Neuronal stem cell (in vitro differentiated cells): ENCODE results near the gene SLC25A11.
A peak's percentile ranks its signal among the peaks of the same experiment; 100 is the strongest.
"Not testable (repeated sequence)": the region's sequence is repeated elsewhere in the genome, so short reads cannot be mapped to it uniquely, and the experiment has no call there.

Source experiments
- DNase-seq: peaks from one replicate; pipeline ENCODE4 v3.0.0-alpha.2; 2013; ENCODE audit warnings: low spot score
- H2AFZ ChIP-seq: one replicate; pipeline ENCODE4 v1.6.1; 2013; ENCODE audit warnings: mild to moderate bottlenecking, low read length, inconsistent platforms
- H2AK5ac ChIP-seq: 2 replicates; pipeline ENCODE4 v1.6.1; 2013; ENCODE audit warnings: low read depth, mild to moderate bottlenecking, inconsistent platforms, low read length, moderate library complexity, mixed read lengths
- H2BK120ac ChIP-seq: 2 replicates; pipeline ENCODE4 v1.6.1; 2013; ENCODE audit warnings: low read depth, mild to moderate bottlenecking, inconsistent platforms, low read length, moderate library complexity, mixed read lengths
- H2BK12ac ChIP-seq: one replicate; pipeline ENCODE4 v1.6.1; 2013; ENCODE audit warnings: low read length, inconsistent platforms
- H2BK15ac ChIP-seq: 2 replicates; pipeline ENCODE4 v1.6.1; 2013; ENCODE audit warnings: mild to moderate bottlenecking, low read length, inconsistent platforms, mixed read lengths
- H2BK5ac ChIP-seq: one replicate; pipeline ENCODE4 v1.6.1; 2013; ENCODE audit warnings: inconsistent platforms, mild to moderate bottlenecking, low read length, moderate library complexity
- H3K14ac ChIP-seq: one replicate; pipeline ENCODE4 v1.6.1; 2013; ENCODE audit warnings: low read length, inconsistent platforms
- H3K18ac ChIP-seq: 2 replicates; pipeline ENCODE4 v1.6.1; 2013; ENCODE audit warnings: low read length, inconsistent platforms
- H3K23ac ChIP-seq: 2 replicates; pipeline ENCODE4 v1.6.1; 2013; ENCODE audit warnings: low read depth, mild to moderate bottlenecking, mixed read lengths, low read length, inconsistent platforms; ENCODE audit not compliant: poor library complexity
- H3K27ac ChIP-seq: replicated peaks from 3 replicates; pipeline ENCODE4 v1.5.1; 2013; ENCODE audit warnings: low read length, inconsistent platforms
- H3K27me3 ChIP-seq, 3 experiments: 2 replicates each; pipeline ENCODE4 v1.6.1; 2013; ENCODE audit warnings: low read length in 3 of 3, mild to moderate bottlenecking in 2 of 3, inconsistent platforms in 1 of 3, low read depth in 1 of 3, mixed read lengths in 1 of 3, moderate library complexity in 1 of 3; ENCODE audit not compliant: control insufficient read depth in 3 of 3, insufficient read depth in 3 of 3
- H3K36me3 ChIP-seq, 2 donors: replicated peaks in 1 of 2; 2 replicates each; pipeline ENCODE4 v1.6.1; 2013; ENCODE audit warnings: low read length in 2 of 2; ENCODE audit not compliant: control insufficient read depth in 2 of 2, insufficient read depth in 2 of 2
- H3K4ac ChIP-seq: 2 replicates; pipeline ENCODE4 v1.6.1; 2013; ENCODE audit warnings: inconsistent platforms, mild to moderate bottlenecking, low read length, moderate library complexity
- H3K4me1 ChIP-seq, 2 donors: 1 replicate in 1 of 2; 2 replicates in 1 of 2; pipeline ENCODE4 v1.6.1; 2013; ENCODE audit warnings: low read length in 2 of 2, low read depth in 1 of 2; ENCODE audit not compliant: control insufficient read depth in 2 of 2, insufficient read depth in 1 of 2
- H3K4me2 ChIP-seq: one replicate; pipeline ENCODE4 v1.6.1; 2013; ENCODE audit warnings: mild to moderate bottlenecking, low read length, inconsistent platforms; ENCODE audit not compliant: insufficient read depth, poor library complexity, severe bottlenecking
- H3K4me3 ChIP-seq, 2 donors: 2 replicates each; pipeline ENCODE4 v1.5.1; 2013; ENCODE audit warnings: low read length in 2 of 2, mild to moderate bottlenecking in 2 of 2, inconsistent platforms in 1 of 2, moderate library complexity in 1 of 2
- H3K79me1 ChIP-seq: one replicate; pipeline ENCODE4 v1.6.1; 2013; ENCODE audit warnings: low read depth, mild to moderate bottlenecking, inconsistent platforms, low read length, moderate library complexity
- H3K9ac ChIP-seq: one replicate; pipeline ENCODE4 v1.6.1; 2013; ENCODE audit warnings: mild to moderate bottlenecking, low read depth, low read length, inconsistent platforms; ENCODE audit not compliant: poor library complexity
- H3K9me3 ChIP-seq, 2 donors: replicated peaks in 1 of 2; 2 replicates each; pipeline versions ENCODE3 to v1.6.1; 2013; ENCODE audit warnings: low read length in 2 of 2, mild to moderate bottlenecking in 2 of 2, inconsistent platforms in 1 of 2, low read depth in 1 of 2, mixed read lengths in 1 of 2, moderate library complexity in 1 of 2; ENCODE audit not compliant: control insufficient read depth in 2 of 2, insufficient read depth in 1 of 2
- H4K8ac ChIP-seq: one replicate; pipeline ENCODE4 v1.6.1; 2013; ENCODE audit warnings: low read depth, mild to moderate bottlenecking, inconsistent platforms, low read length, moderate library complexity
- H4K91ac ChIP-seq: one replicate; pipeline ENCODE4 v1.6.1; 2013; ENCODE audit warnings: low read length, low read depth, mild to moderate bottlenecking, inconsistent platforms; ENCODE audit not compliant: poor library complexity
- WGBS, 2 donors: extraction: QIAGEN DNeasy Blood & Tissue Kit; methylation state at CpG; one replicate each; pipeline ENCODE4 v1.1.7; 2013; ENCODE audit warnings: missing lambda C conversion rate in 2 of 2, mixed read lengths in 1 of 2; ENCODE audit not compliant: insufficient read length in 2 of 2, insufficient replicate concordance in 1 of 2; ENCODE audit errors: extremely low coverage in 2 of 2; 5-methylcytosine and 5-hydroxymethylcytosine counted together

Gene SLC25A11

DNA sequence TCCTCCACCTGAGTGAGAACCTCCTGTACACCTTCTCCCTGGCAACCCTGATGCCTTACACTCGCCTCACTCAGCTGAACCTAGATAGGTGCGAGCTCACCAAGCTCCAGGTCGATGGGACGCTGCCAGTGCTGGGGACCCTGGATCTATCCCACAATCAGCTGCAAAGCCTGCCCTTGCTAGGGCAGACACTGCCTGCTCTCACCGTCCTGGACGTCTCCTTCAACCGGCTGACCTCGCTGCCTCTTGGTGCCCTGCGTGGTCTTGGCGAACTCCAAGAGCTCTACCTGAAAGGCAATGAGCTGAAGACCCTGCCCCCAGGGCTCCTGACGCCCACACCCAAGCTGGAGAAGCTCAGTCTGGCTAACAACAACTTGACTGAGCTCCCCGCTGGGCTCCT lies 7.1 kb downstream of the SLC25A11 start:
- Histone ChIP-seq H3K18ac (peak overlapping the region; percentile 17), H3K23ac (no peak overlapping the region), H2BK120ac (no peak overlapping the region), H4K8ac (no peak overlapping the region), H3K4ac (no peak overlapping the region), H3K27me3 (no peaks in the 10 kb centered on the region), H3K27ac (no peak overlapping the region), H4K91ac (no peak overlapping the region), H3K4me2 (no peak overlapping the region), H2AK5ac (no peak overlapping the region), H3K4me1 (peaks cover 0 to 2% of the 10 kb centered on the region in 2 donors), H2BK15ac (no peak overlapping the region), H2BK5ac (peak overlapping the region; percentile 22), H3K79me1 (peaks cover 3% of the 10 kb centered on the region), H2BK12ac (no peak overlapping the region), H3K36me3 (peaks cover 11 to 24% of the 10 kb centered on the region in 2 donors), H3K4me3 (no peak overlapping the region), H3K9ac (peak overlapping the region; percentile 72), H3K14ac (no peak overlapping the region), H2AFZ (no peak overlapping the region), H3K9me3 (no peaks in the 10 kb centered on the region)
- DNase-seq = no peak
- WGBS, 2 donors = no CpG with 5 or more reads among the region's 12 CpGs

DNA sequence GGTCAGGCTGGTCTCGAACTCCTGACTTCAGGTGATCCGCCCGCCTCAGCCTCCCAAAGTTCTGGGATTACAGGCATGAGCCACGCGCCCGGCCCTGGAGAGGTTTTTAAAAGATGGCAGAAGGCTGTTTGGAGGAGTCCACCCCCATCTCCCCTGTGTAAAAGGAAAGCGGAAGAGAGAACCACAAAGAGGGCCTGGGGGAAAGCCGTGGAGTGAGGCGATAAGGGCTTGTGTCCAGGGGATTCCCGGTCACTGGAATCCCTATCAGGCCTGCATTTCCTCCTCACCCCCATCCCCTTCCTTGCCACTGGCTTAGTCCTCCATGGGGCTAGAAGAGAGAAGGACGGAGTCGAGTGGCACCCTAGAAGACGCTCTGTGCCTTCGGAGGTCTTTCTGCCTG lies 7.9 kb downstream of the SLC25A11 start, which contains the start of gene GP1BA:
GP1BA (plus strand) TSS at position 315 of the 400 bp plus-strand sequence. CDS start 328 bp downstream, outside the sequence.
- Histone ChIP-seq H2BK120ac (no peak within 1 kb of the TSS), H3K79me1 (no peaks in the 10 kb centered on the region), H2AK5ac (no peak within 1 kb of the TSS), H3K14ac (no peak within 1 kb of the TSS), H3K9me3 (no peaks in the 10 kb centered on the region), H3K27me3 (no peaks in the 10 kb centered on the region), H2BK5ac (peak within 1 kb of the TSS; percentile 22), H3K18ac (peak within 1 kb of the TSS; percentile 17), H2AFZ (no peak within 1 kb of the TSS), H2BK12ac (no peak within 1 kb of the TSS), H4K91ac (no peak within 1 kb of the TSS), H3K9ac (peak within 1 kb of the TSS; percentile 78), H3K4ac (no peak within 1 kb of the TSS), H2BK15ac (no peak within 1 kb of the TSS), H3K4me2 (no peak within 1 kb of the TSS), H3K27ac (no peak within 1 kb of the TSS), H3K36me3 (peaks cover 5 to 16% of the 10 kb centered on the region in 2 donors), H3K23ac (no peak within 1 kb of the TSS), H3K4me3 (no peak within 1 kb of the TSS), H4K8ac (no peak within 1 kb of the TSS), H3K4me1 (peaks cover 0 to 2% of the 10 kb centered on the region in 2 donors)
- no CpG with 5 or more reads among the region's 14 CpGs for WGBS, 2 donors
- no peak for DNase-seq

DNA sequence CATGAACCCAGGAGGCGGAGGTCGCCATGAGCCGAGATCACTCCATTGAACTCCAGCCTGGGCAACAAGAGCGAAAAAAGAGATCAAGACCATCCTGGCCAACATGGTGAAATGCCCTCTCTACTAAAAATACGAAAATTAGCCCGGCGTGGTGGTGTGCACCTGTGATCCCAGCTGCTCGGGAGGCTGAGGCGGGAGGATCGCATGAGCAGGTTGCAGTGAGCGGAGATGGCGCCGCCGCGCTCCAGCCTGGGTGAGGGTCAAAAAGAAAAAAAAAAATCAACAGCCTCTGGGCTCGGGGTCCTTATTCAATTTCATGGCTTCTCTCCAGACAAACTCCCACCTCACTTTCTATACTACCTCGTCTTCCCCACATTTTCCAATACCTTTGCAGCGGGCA lies 11.0 kb downstream of the SLC25A11 start:
- no peak overlapping the region for H2AFZ ChIP-seq
- no peak overlapping the region for H2BK5ac ChIP-seq
- no peaks in the 10 kb centered on the region for H3K36me3 ChIP-seq
- H3K9ac ChIP-seq = no peak overlapping the region
- no peak overlapping the region for H2BK15ac ChIP-seq
- H3K4me1 ChIP-seq = no peaks in the 10 kb centered on the region
- no peak overlapping the region for H3K27ac ChIP-seq
- H4K8ac ChIP-seq = no peak overlapping the region
- H3K4ac ChIP-seq = no peak overlapping the region
- H3K4me2 ChIP-seq = no peak overlapping the region
- no peak overlapping the region for H3K23ac ChIP-seq
- no peak overlapping the region for H3K18ac ChIP-seq
- H3K79me1 ChIP-seq = no peaks in the 10 kb centered on the region
- H4K91ac ChIP-seq = no peak overlapping the region
- H2BK12ac ChIP-seq = no peak overlapping the region
- H3K14ac ChIP-seq = no peak overlapping the region
- H3K4me3 ChIP-seq = no peak overlapping the region
- no peak overlapping the region for H2BK120ac ChIP-seq
- H2AK5ac ChIP-seq = no peak overlapping the region
- 100% methylated on average over 1 of the region's 18 CpGs; no CpG with 5 or more reads in 1 of the 2 donors for WGBS, 2 donors
- H3K27me3 ChIP-seq = no peaks in the 10 kb centered on the region
- H3K9me3 ChIP-seq = no peaks in the 10 kb centered on the region
- DNase-seq = no peak

DNA sequence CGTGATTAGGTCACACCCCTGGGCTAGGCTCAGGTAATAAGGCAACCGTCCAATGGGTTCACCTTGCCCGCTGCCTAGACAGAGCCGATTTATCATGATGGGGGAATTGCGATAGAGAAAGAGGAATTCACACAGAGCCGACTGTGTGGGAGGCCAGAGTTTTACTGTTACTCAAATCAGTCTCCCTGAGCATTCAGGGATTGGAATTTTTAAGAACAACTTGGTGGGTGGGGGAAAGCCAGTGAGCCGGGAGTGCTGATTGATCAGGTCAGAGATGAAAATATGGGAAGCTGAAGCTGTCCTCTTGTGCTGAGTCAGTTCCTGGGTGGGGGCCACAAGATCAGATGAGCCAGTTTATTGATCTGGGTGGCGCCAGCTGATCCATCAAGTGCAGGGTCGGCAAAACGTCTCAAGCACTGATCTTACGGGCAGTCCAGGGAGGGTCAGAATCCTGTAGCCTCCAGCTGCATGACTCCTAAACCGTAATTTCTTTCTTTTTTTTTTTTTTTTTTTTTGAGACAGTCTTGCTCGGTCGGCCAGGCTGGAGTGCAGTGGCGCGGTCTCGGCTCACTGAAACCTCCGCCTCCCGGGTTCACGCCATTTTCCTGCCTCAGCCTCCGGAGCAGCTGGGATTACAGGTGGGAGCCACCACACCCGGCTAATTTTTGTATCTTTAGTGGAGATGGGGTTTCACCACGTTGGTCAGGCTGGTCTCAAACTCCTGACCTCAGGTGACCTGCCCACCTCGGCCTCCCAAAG lies 13.1 kb downstream of the SLC25A11 start:
- not testable (repeated sequence) for H2AK5ac ChIP-seq, H3K36me3 ChIP-seq, H3K27ac ChIP-seq, H3K9ac ChIP-seq, H2BK120ac ChIP-seq, H3K9me3 ChIP-seq, H2BK12ac ChIP-seq, H3K4ac ChIP-seq, H3K79me1 ChIP-seq, H3K27me3 ChIP-seq, H3K18ac ChIP-seq, H2AFZ ChIP-seq, DNase-seq, H3K4me2 ChIP-seq, H3K4me3 ChIP-seq, H3K23ac ChIP-seq, H2BK15ac ChIP-seq, H3K4me1 ChIP-seq, H2BK5ac ChIP-seq, H3K14ac ChIP-seq, H4K8ac ChIP-seq, H4K91ac ChIP-seq
- no CpG with 5 or more reads among the region's 24 CpGs for WGBS, 2 donors
